IMR-90 (cell line): ENCODE measurements around the gene BCAS3. TPM values are rescaled to one million over a fixed set of nuclear protein-coding genes. Genes with fewer than 3 reads are reported as not detected.

ENCODE experiments used
- ATAC-seq: fragments of 200-7000 bp; cut with Tn5 transposase; 2 replicates; pipeline ENCODE4 v1.9.1; 2020; ENCODE audit warnings: low read depth, mild to moderate bottlenecking, moderate library complexity
- BruUV-seq: library from RNA; stranded (reverse); fragments of 400-500 nt; replicated peaks from 2 replicates; lab custom pipeline; 2021; lab: Mats Ljungman, UMichigan
- CTCF ChIA-PET: fragments of 300-600 bp; formaldehyde crosslinking; extraction: SDS; loops from one replicate; lab custom pipeline; 2021; ENCODE audit warnings: antibody characterized with exemption; lab: Yijun Ruan, JAX
- POLR2A ChIA-PET: fragments of 300-600 bp; sonication (Branson Sonifier 250); formaldehyde crosslinking; loops from one replicate; lab custom pipeline; 2022; ENCODE audit warnings: antibody characterized with exemption; ENCODE audit not compliant: unreplicated experiment; lab: Charles Lee
- DNase-seq: peaks from one replicate; pipeline ENCODE4 v3.0.0; 2013
- H2AFZ ChIP-seq: replicated peaks from 2 replicates; pipeline ENCODE3; 2013; ENCODE audit warnings: low read length, mild to moderate bottlenecking; ENCODE audit not compliant: poor library complexity
- H2AK5ac ChIP-seq: 2 replicates; pipeline ENCODE4 v1.6.1; 2013; ENCODE audit warnings: low read depth, low read length, inconsistent platforms
- H2AK9ac ChIP-seq: replicated peaks from 2 replicates; pipeline ENCODE3; 2013; ENCODE audit warnings: mild to moderate bottlenecking, low read depth, low read length, moderate library complexity; ENCODE audit not compliant: poor library complexity
- H2BK120ac ChIP-seq: 2 replicates; pipeline ENCODE4 v1.6.1; 2013; ENCODE audit warnings: low read depth, low read length, inconsistent platforms
- H2BK15ac ChIP-seq: 3 replicates; pipeline ENCODE4 v1.6.1; 2013; ENCODE audit warnings: low read depth, low read length, inconsistent platforms
- H2BK20ac ChIP-seq: 2 replicates; pipeline ENCODE4 v1.6.1; 2013; ENCODE audit warnings: low read depth, mild to moderate bottlenecking, inconsistent platforms, low read length, moderate library complexity
- H2BK5ac ChIP-seq: 2 replicates; pipeline ENCODE4 v1.6.1; 2013; ENCODE audit warnings: mild to moderate bottlenecking, low read depth, low read length, inconsistent platforms; ENCODE audit not compliant: poor library complexity, severe bottlenecking
- H3K14ac ChIP-seq: replicated peaks from 2 replicates; pipeline ENCODE4 v1.6.1; 2013; ENCODE audit warnings: low read depth, low read length, inconsistent platforms
- H3K18ac ChIP-seq: 2 replicates; pipeline ENCODE4 v1.6.1; 2013; ENCODE audit warnings: low read depth, low read length, control low read depth
- H3K23ac ChIP-seq: 2 replicates; pipeline ENCODE4 v1.6.1; 2013; ENCODE audit warnings: low read depth, low read length, inconsistent platforms
- H3K27ac ChIP-seq: 2 replicates; pipeline ENCODE4 v1.5.1; 2013; ENCODE audit warnings: mild to moderate bottlenecking, control low read depth, low read length; ENCODE audit not compliant: insufficient read depth
- H3K27me3 ChIP-seq: 2 replicates; pipeline ENCODE4 v1.6.1; 2013; ENCODE audit warnings: low read length; ENCODE audit not compliant: control insufficient read depth, insufficient read depth
- H3K36me3 ChIP-seq: 2 replicates; pipeline ENCODE4 v1.6.1; 2013; ENCODE audit warnings: low read length, mixed read lengths; ENCODE audit not compliant: control insufficient read depth, insufficient read depth
- H3K4ac ChIP-seq: 2 replicates; pipeline ENCODE4 v1.6.1; 2013; ENCODE audit warnings: low read depth, low read length, inconsistent platforms
- H3K4me1 ChIP-seq: 2 replicates; pipeline ENCODE4 v1.6.1; 2013; ENCODE audit warnings: low read length, mixed read lengths; ENCODE audit not compliant: control insufficient read depth, insufficient read depth
- H3K4me2 ChIP-seq: 2 replicates; pipeline ENCODE4 v1.6.1; 2013; ENCODE audit warnings: low read depth, mild to moderate bottlenecking, control low read depth, low read length, moderate library complexity
- H3K4me3 ChIP-seq: 2 replicates; pipeline ENCODE4 v1.5.1; 2013; ENCODE audit warnings: low read depth, mild to moderate bottlenecking, control low read depth, low read length, moderate library complexity; ENCODE audit not compliant: insufficient read depth
- H3K56ac ChIP-seq: 2 replicates; pipeline ENCODE4 v1.6.1; 2013; ENCODE audit warnings: low read length, inconsistent platforms; ENCODE audit not compliant: insufficient read depth; ENCODE audit errors: extremely low read depth
- H3K79me1 ChIP-seq, 2 experiments: 2 replicates each; pipeline ENCODE4 v1.6.1; 2013; ENCODE audit warnings: low read length in 2 of 2, inconsistent platforms in 1 of 2, low read depth in 1 of 2
- H3K9ac ChIP-seq: 2 replicates; pipeline ENCODE4 v1.6.1; 2013; ENCODE audit warnings: low read depth, low read length, control low read depth
- H3K9me1 ChIP-seq: 2 replicates; pipeline ENCODE4 v1.6.1; 2013; ENCODE audit warnings: low read length, inconsistent platforms; ENCODE audit not compliant: insufficient read depth
- H3K9me3 ChIP-seq: 2 replicates; pipeline ENCODE4 v1.6.1; 2013; ENCODE audit warnings: low read length; ENCODE audit not compliant: control insufficient read depth, insufficient read depth
- H4K20me1 ChIP-seq: 2 replicates; pipeline ENCODE4 v1.6.1; 2013; ENCODE audit warnings: low read length, inconsistent platforms; ENCODE audit not compliant: insufficient read depth
- H4K5ac ChIP-seq: 2 replicates; pipeline ENCODE4 v1.6.1; 2013; ENCODE audit warnings: mild to moderate bottlenecking, low read depth, low read length, control low read depth
- H4K8ac ChIP-seq, 2 experiments: 2 replicates each; pipeline ENCODE4 v1.6.1; 2013; ENCODE audit warnings: low read depth in 2 of 2, low read length in 2 of 2, control low read depth in 1 of 2, inconsistent platforms in 1 of 2
- H4K91ac ChIP-seq: 2 replicates; pipeline ENCODE4 v1.6.1; 2013; ENCODE audit warnings: low read depth, low read length, inconsistent platforms; ENCODE audit not compliant: insufficient read depth
- BHLHE40 ChIP-seq: fragments of 150-350 bp; IDR thresholded peaks from 2 replicates; pipeline ENCODE4 v1.6.1; 2016; ENCODE audit warnings: mild to moderate bottlenecking, low read depth, low read length
- CEBPB ChIP-seq: IDR thresholded peaks from 2 replicates; pipeline ENCODE4 v1.6.1; 2012; ENCODE audit warnings: low read depth, low read length, improper control_type of control experiment
- CHD1 ChIP-seq: IDR thresholded peaks from 2 replicates; pipeline ENCODE4 v1.6.1; 2012; ENCODE audit warnings: low read depth, low read length, improper control_type of control experiment
- CTCF ChIP-seq: conservative IDR thresholded peaks from 2 replicates; pipeline ENCODE4 v1.5.1; 2012; ENCODE audit warnings: mild to moderate bottlenecking, low read depth, low read length, improper control_type of control experiment
- ELK1 ChIP-seq: fragments of 150-350 bp; IDR thresholded peaks from 2 replicates; pipeline ENCODE4 v1.6.1; 2016; ENCODE audit warnings: low read depth, mild to moderate bottlenecking, low read length, moderate library complexity, borderline replicate concordance
- FOS ChIP-seq: fragments of 150-350 bp; IDR thresholded peaks from 2 replicates; pipeline ENCODE4 v1.6.1; 2016; ENCODE audit warnings: low read depth, low read length
- MAFK ChIP-seq: IDR thresholded peaks from 2 replicates; pipeline ENCODE4 v1.6.1; 2012; ENCODE audit warnings: low read depth, low read length, improper control_type of control experiment
- MAZ ChIP-seq: IDR thresholded peaks from 2 replicates; pipeline ENCODE4 v1.6.1; 2012; ENCODE audit warnings: low read depth, mild to moderate bottlenecking, low read length, improper control_type of control experiment, moderate library complexity, borderline replicate concordance
- MXI1 ChIP-seq: IDR thresholded peaks from 2 replicates; pipeline ENCODE4 v1.6.1; 2012; ENCODE audit warnings: low read depth, mild to moderate bottlenecking, low read length, moderate library complexity, borderline replicate concordance
- NFE2L2 ChIP-seq: fragments of 150-350 bp; IDR thresholded peaks from 2 replicates; pipeline ENCODE4 v1.6.1; 2016; ENCODE audit warnings: low read depth, mild to moderate bottlenecking, low read length
- POLR2A ChIP-seq: IDR thresholded peaks from 2 replicates; pipeline ENCODE4 v1.6.1; 2012; ENCODE audit warnings: mild to moderate bottlenecking, low read depth, low read length
- RAD21 ChIP-seq: IDR thresholded peaks from 2 replicates; pipeline ENCODE4 v1.6.1; 2012; ENCODE audit warnings: low read length, improper control_type of control experiment
- RCOR1 ChIP-seq: IDR thresholded peaks from 2 replicates; pipeline ENCODE4 v1.6.1; 2012; ENCODE audit warnings: mild to moderate bottlenecking, low read length, improper control_type of control experiment; ENCODE audit not compliant: insufficient replicate concordance
- RFX5 ChIP-seq: IDR thresholded peaks from 2 replicates; pipeline ENCODE4 v1.8.0; 2012; ENCODE audit warnings: low read depth, mild to moderate bottlenecking, low read length, moderate library complexity
- SMC3 ChIP-seq: fragments of 150-350 bp; IDR thresholded peaks from 2 replicates; pipeline ENCODE4 v1.6.1; 2016; ENCODE audit warnings: low read depth, mild to moderate bottlenecking, antibody characterized with exemption, low read length, moderate library complexity
- USF2 ChIP-seq: fragments of 150-350 bp; IDR thresholded peaks from 2 replicates; pipeline ENCODE4 v1.6.1; 2017; ENCODE audit warnings: mild to moderate bottlenecking, antibody characterized with exemption, low read length, low read depth
- WGBS, 2 experiments: methylation state at CpG; one replicate each; pipeline versions ENCODE4 v1.1.5 to v1.1.7; 2013; ENCODE audit warnings: missing lambda C conversion rate in 2 of 2; ENCODE audit not compliant: insufficient read length in 1 of 2; ENCODE audit errors: extremely low coverage in 2 of 2; 5-methylcytosine and 5-hydroxymethylcytosine counted together
- dilution Hi-C: fragments of 300-500 bp; cut with HindIII; formaldehyde crosslinking; loops from one replicate; pipeline ENCODE4 v1.14.3; 2018; ENCODE audit warnings: low sequenced_read_pairs; ENCODE audit not compliant: unreplicated experiment
- in situ Hi-C: fragments of 300-500 bp; cut with MboI; formaldehyde crosslinking; loops from 3 replicates; pipeline ENCODE4 v1.14.3; 2019; ENCODE audit warnings: low sequenced_read_pairs, inconsistent platforms, mixed read lengths
- intact Hi-C: fragments of 100-400 bp; cut with micrococcal nuclease; formaldehyde crosslinking; loops from 2 replicates; pipeline ENCODE4 v1.10.0; 2022
- polyA plus RNA-seq, 3 experiments: library from polyadenylated mRNA; depleted of rRNA; stranded (reverse); fragments of >200 nt; gene quantifications; 2 replicates each; pipeline ENCODE4 v1.2.3, GENCODE V29; 2012; ENCODE audit warnings: low replicate concordance in 1 of 3
- total RNA-seq: library from RNA; depleted of rRNA; stranded (reverse); fragments of >200 nt; gene quantifications from 2 replicates; pipeline ENCODE4 v1.2.3, GENCODE V29; 2012

BCAS3 gene
- total and polyA plus RNA-seq, 2 of the 4 experiments (the other 2 are of a cell fraction) = 6.3 to 27.1 TPM

GRCh38 chr17:60964160-60964559, 286.5 kb downstream of the BCAS3 start:
- Histone ChIP-seq H2AFZ (no peak overlapping the region), H2BK5ac (no peak overlapping the region), H3K18ac (no peak overlapping the region), H3K9ac (no peak overlapping the region), H3K4me3 (no peak overlapping the region), H2BK20ac (no peak overlapping the region), H3K79me1 (0 out of 4 replicates have a peak, but pooled peaks cover 0 to 5% of the 10 kb centered on the region in 2 experiments), H3K4me1 (no peaks in the 10 kb centered on the region), H3K27ac (no peak overlapping the region), H2AK5ac (no peak overlapping the region), H4K20me1 (no peaks in the 10 kb centered on the region), H4K5ac (no peak overlapping the region), H3K36me3 (no peaks in the 10 kb centered on the region), H3K23ac (no peak overlapping the region), H2BK120ac (no peak overlapping the region), H2BK15ac (no peak overlapping the region), H4K91ac (no peak overlapping the region), H3K9me1 (no peaks in the 10 kb centered on the region), H3K9me3 (peaks cover 9% of the 10 kb centered on the region), H3K27me3 (no peaks in the 10 kb centered on the region), H2AK9ac (no peak overlapping the region), H3K56ac (no peak overlapping the region), H3K4me2 (no peak overlapping the region), H3K14ac (no peak overlapping the region), H4K8ac (no peak overlapping the region), H3K4ac (no peak overlapping the region)
- ATAC-seq (no peak), DNase-seq (no peak)
- in situ Hi-C loops = loop anchor here (10.0 kb wide), 2 partner anchors 239 to 591 kb away; no protein-coding TSS in a partner anchor
- no TSS peak for BruUV-seq
- no CpG with 5 or more reads among the region's 2 CpGs for WGBS, 2 experiments
- ChIA-PET POLR2A (no interaction called here), CTCF (no interaction called here)
- intact Hi-C loops = no loop called here
- dilution Hi-C loops = no loop called here
- no peak for TF ChIP-seq RCOR1
- TF ChIP-seq MAFK = no peak
- no peak for TF ChIP-seq ELK1
- TF ChIP-seq CEBPB = no peak
- no peak for TF ChIP-seq SMC3
- TF ChIP-seq CTCF = no peak
- no peak for TF ChIP-seq BHLHE40
- TF ChIP-seq USF2 = no peak
- no peak for TF ChIP-seq MXI1
- TF ChIP-seq RFX5 = no peak
- no peak for TF ChIP-seq MAZ
- no peak for TF ChIP-seq RAD21
- no peak for TF ChIP-seq FOS
- no peak for TF ChIP-seq CHD1
- no peak for TF ChIP-seq NFE2L2
- no peak for TF ChIP-seq POLR2A
